Measurements from ENCODE around the gene RIOK2.

The RIOK2 gene

DNA sequence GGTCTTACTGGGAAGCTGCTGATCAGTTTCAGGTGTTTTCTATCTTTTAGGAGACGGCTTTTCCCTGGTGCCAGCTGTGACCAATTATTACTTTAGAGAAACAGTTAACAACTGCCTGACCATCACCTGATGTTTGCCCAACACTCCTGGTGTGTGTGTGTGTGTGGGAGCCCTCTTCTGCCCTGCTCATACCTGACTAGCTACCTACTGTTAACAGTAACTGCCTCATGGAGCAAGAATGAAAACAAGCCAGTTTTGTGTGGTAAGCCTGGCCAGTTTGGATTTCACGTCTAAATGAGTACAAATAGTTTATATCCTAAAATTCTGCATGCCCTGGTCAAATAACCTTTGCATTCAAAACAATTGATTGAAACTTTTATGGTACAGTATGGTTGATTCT, 46.1 kb upstream of the RIOK2 start:
- H3K79me2 ChIP-seq (ENCODE audit: insufficient read depth, low read length) = no peaks in the 10 kb centered on the region
- no peaks in the 10 kb centered on the region; the same call in 1 of the 2 replicates for H4K20me1 ChIP-seq (ENCODE audit: low read depth, low read length)
- H3K4me2 ChIP-seq (ENCODE audit: low read depth, low read length, poor library complexity, severe bottlenecking) = no peak overlapping the region
- H3K9me3 ChIP-seq (ENCODE audit: insufficient read depth, low read length) = no peaks in the 10 kb centered on the region
- H3K27me3 ChIP-seq (ENCODE audit: low read length) = no peaks in the 10 kb centered on the region
- H3K9me2 ChIP-seq (replicated peaks; ENCODE audit: insufficient read depth, low read length) = no peaks in the 10 kb centered on the region
- no peak overlapping the region for H3K27ac ChIP-seq (ENCODE audit: low read depth, low read length)
- H2AFZ ChIP-seq (ENCODE audit: low read depth, low read length, severe bottlenecking) = no peak overlapping the region
- H3F3A ChIP-seq (ENCODE audit: insufficient read depth) = no peaks in the 10 kb centered on the region
- H3K36me3 ChIP-seq (ENCODE audit: low read length) = no peaks in the 10 kb centered on the region
- H3K4me3 ChIP-seq (ENCODE audit: insufficient read depth, low read length, poor library complexity, severe bottlenecking) = no peak overlapping the region
- no peak for TF ChIP-seq CTCF (IDR thresholded peaks at IDR 0.05; ENCODE audit: insufficient read depth, low read length, poor library complexity, severe bottlenecking)
- TF ChIP-seq EZH2phosphoT487 (conservative IDR thresholded peaks at IDR 0.05; ENCODE audit: low read length) = no peak
- H3K9ac ChIP-seq (ENCODE audit: low read length) = no peak overlapping the region

DNA sequence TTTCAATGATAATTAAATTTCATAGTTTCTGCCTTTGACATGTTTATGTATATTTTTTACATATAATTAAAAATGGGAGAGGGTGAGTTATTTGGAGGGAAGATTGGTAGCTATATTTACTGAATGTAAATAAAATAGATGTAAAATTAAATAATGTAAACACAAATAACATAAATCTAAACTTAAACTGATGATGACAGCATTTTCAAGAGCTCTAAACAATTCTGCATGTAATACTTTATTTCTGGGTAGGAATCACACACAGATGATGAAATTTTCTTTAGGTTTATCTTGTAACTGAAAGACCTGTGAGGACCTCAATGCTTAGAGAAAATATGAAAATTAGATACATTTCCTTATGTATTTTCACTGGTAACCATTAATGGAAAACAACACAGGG, 42.2 kb upstream of the RIOK2 start:
- Histone ChIP-seq H3F3A (ENCODE audit: insufficient read depth) (no peaks in the 10 kb centered on the region), H3K36me3 (ENCODE audit: low read length) (no peaks in the 10 kb centered on the region), H3K9ac (ENCODE audit: low read length) (no peak overlapping the region), H3K27ac (ENCODE audit: low read depth, low read length) (no peak overlapping the region), H4K20me1 (ENCODE audit: low read depth, low read length) (no peaks in the 10 kb centered on the region; the same call in 1 of the 2 replicates), H2AFZ (ENCODE audit: low read depth, low read length, severe bottlenecking) (no peak overlapping the region), H3K9me2 (replicated peaks; ENCODE audit: insufficient read depth, low read length) (no peaks in the 10 kb centered on the region), H3K27me3 (ENCODE audit: low read length) (no peaks in the 10 kb centered on the region), H3K79me2 (ENCODE audit: insufficient read depth, low read length) (no peaks in the 10 kb centered on the region), H3K9me3 (ENCODE audit: insufficient read depth, low read length) (no peaks in the 10 kb centered on the region), H3K4me2 (ENCODE audit: low read depth, low read length, poor library complexity, severe bottlenecking) (no peak overlapping the region), H3K4me3 (ENCODE audit: insufficient read depth, low read length, poor library complexity, severe bottlenecking) (no peak overlapping the region)
- no peak for TF ChIP-seq CTCF (IDR thresholded peaks at IDR 0.05; ENCODE audit: insufficient read depth, low read length, poor library complexity, severe bottlenecking)
- TF ChIP-seq EZH2phosphoT487 (conservative IDR thresholded peaks at IDR 0.05; ENCODE audit: low read length) = no peak

- no peak overlapping the region for H3K27ac ChIP-seq (ENCODE audit: low read depth, low read length)
- no peak overlapping the region for H3K4me2 ChIP-seq (ENCODE audit: low read depth, low read length, poor library complexity, severe bottlenecking)
- H3K9me2 ChIP-seq (replicated peaks; ENCODE audit: insufficient read depth, low read length) = no peaks in the 10 kb centered on the region
- H3F3A ChIP-seq (ENCODE audit: insufficient read depth) = no peaks in the 10 kb centered on the region
- no peak overlapping the region for H2AFZ ChIP-seq (ENCODE audit: low read depth, low read length, severe bottlenecking)
- no peaks in the 10 kb centered on the region for H3K36me3 ChIP-seq (ENCODE audit: low read length)
- no peak overlapping the region for H3K4me3 ChIP-seq (ENCODE audit: insufficient read depth, low read length, poor library complexity, severe bottlenecking)
- H3K27me3 ChIP-seq (ENCODE audit: low read length) = no peaks in the 10 kb centered on the region
- H3K79me2 ChIP-seq (ENCODE audit: insufficient read depth, low read length) = no peaks in the 10 kb centered on the region
- no peaks in the 10 kb centered on the region; the same call in 1 of the 2 replicates for H4K20me1 ChIP-seq (ENCODE audit: low read depth, low read length)
- TF ChIP-seq EZH2phosphoT487 (conservative IDR thresholded peaks at IDR 0.05; ENCODE audit: low read length) (no peak), CTCF (IDR thresholded peaks at IDR 0.05; ENCODE audit: insufficient read depth, low read length, poor library complexity, severe bottlenecking) (no peak)
- H3K9me3 ChIP-seq (ENCODE audit: insufficient read depth, low read length) = no peaks in the 10 kb centered on the region
- no peak overlapping the region for H3K9ac ChIP-seq (ENCODE audit: low read length)
These were observed 41.2 kb upstream of the RIOK2 start for GRCh38 chr5:97224112-97224750.

Measured in SU-DHL-6 (cell line).